Activated naive CD4-positive, alpha-beta T cell treated with anti-CD3 and anti-CD28 coated beads, Interleukin-2, amount 10 ng/mL, durations not matched to agents 7 days and 5 days (primary cell): ENCODE data around the gene RSPO3.

ENCODE experiments used
- CTCF ChIA-PET: fragments of 350-600 bp; sonication (Branson Sonifier 250); formaldehyde crosslinking; loops from one replicate; lab custom pipeline; 2021; ENCODE audit warnings: antibody characterized with exemption; lab: Charles Lee
- DNase-seq: peaks from one replicate; pipeline ENCODE4 v3.0.0-alpha.2; 2020
- H3K27ac Mint-ChIP-seq: one replicate; pipeline ENCODE4 v1.8.0; 2021; ENCODE audit warnings: mild to moderate bottlenecking, moderate library complexity, mixed read lengths
- H3K27me3 Mint-ChIP-seq: one replicate; pipeline ENCODE4 v1.8.0; 2021; ENCODE audit warnings: mild to moderate bottlenecking, mixed read lengths
- H3K36me3 Mint-ChIP-seq: one replicate; pipeline ENCODE4 v1.8.0; 2021; ENCODE audit warnings: mixed read lengths
- H3K4me1 Mint-ChIP-seq: one replicate; pipeline ENCODE4 v1.8.0; 2021; ENCODE audit warnings: mixed read lengths
- H3K4me3 Mint-ChIP-seq: one replicate; pipeline ENCODE4 v1.8.0; 2021; ENCODE audit warnings: mild to moderate bottlenecking, moderate library complexity, mixed read lengths
- H3K9me3 Mint-ChIP-seq: one replicate; pipeline ENCODE4 v1.8.0; 2021; ENCODE audit warnings: mixed read lengths

The RSPO3 gene

GRCh38 chr6:127154509-127154908 lies 36.0 kb downstream of the RSPO3 start:
- H3K4me3 Mint-ChIP-seq, result no peak overlapping the region
- no peaks in the 10 kb centered on the region for H3K4me1 Mint-ChIP-seq
- no peaks in the 10 kb centered on the region for H3K9me3 Mint-ChIP-seq
- H3K36me3 Mint-ChIP-seq, result no peaks in the 10 kb centered on the region
- H3K27me3 Mint-ChIP-seq, result peaks cover 5% of the 10 kb centered on the region
- DNase-seq, result no peak
- CTCF ChIA-PET, result no interaction called here
- H3K27ac Mint-ChIP-seq, result no peak overlapping the region

GRCh38 chr6:127160484-127160883 lies 42.0 kb downstream of the RSPO3 start:
- Mint-ChIP-seq H3K4me3 (no peak overlapping the region), H3K27me3 (peaks cover 5% of the 10 kb centered on the region), H3K36me3 (no peaks in the 10 kb centered on the region), H3K9me3 (no peaks in the 10 kb centered on the region), H3K27ac (no peak overlapping the region), H3K4me1 (no peaks in the 10 kb centered on the region)
- CTCF ChIA-PET, result no interaction called here
- DNase-seq, result no peak

- CTCF ChIA-PET, result interaction anchor here (1.1 kb wide), 1 partner anchor 28 kb away, joined by 3 read pairs; no protein-coding TSS in a partner anchor
- H3K27ac Mint-ChIP-seq, result no peak overlapping the region
- H3K9me3 Mint-ChIP-seq, result no peaks in the 10 kb centered on the region
- peaks cover 5% of the 10 kb centered on the region for H3K27me3 Mint-ChIP-seq
- no peak for DNase-seq
- H3K4me3 Mint-ChIP-seq, result no peak overlapping the region
- no peaks in the 10 kb centered on the region for H3K36me3 Mint-ChIP-seq
- H3K4me1 Mint-ChIP-seq, result no peaks in the 10 kb centered on the region
Observed at GRCh38 chr6:127162836-127163235, 44.4 kb downstream of the RSPO3 start.

DNA sequence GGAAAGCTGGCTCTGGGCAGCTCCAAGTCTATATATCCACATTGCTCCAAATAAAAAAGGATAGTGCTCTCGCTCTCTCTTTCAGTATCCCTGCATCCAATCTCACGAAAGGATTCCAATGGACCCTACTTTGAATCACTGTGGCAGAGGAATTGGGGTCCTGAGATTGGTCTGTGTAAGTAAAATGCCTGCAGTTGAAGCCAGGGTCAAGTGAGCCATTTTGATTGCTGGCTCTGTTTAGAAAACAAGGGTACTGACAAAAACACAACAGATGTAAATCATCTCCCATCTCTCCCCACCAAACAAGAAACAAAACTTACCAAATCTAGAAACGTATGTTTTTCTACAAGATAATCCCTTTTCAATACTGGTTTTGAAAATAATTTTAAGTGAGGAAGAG lies 45.6 kb downstream of the RSPO3 start:
- H3K27me3 Mint-ChIP-seq, result peaks cover 4% of the 10 kb centered on the region
- CTCF ChIA-PET, result no interaction called here
- DNase-seq, result no peak

DNA sequence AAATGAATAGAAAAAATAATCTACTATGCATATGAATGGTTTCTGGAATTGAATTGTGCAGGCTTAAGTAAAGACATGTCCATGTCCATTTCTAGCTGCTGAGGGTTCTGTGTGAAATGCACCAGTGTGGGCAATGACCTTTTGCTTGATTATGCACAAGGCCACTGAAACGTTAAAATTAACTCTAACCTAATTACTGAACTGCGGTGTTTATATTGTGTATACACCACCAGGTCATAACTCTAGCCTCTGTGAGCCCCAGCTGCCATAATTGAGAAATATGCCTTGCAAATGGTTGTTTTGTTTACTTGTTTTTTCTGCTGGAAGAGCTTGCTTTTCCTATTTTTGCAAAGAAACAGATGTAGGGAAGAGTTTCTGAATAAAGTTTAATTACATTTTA lies 46.1 kb downstream of the RSPO3 start:
- CTCF ChIA-PET, result no interaction called here
- Mint-ChIP-seq H3K9me3 (no peaks in the 10 kb centered on the region), H3K27me3 (no peaks in the 10 kb centered on the region), H3K36me3 (no peaks in the 10 kb centered on the region), H3K4me3 (no peak overlapping the region), H3K27ac (no peak overlapping the region), H3K4me1 (no peaks in the 10 kb centered on the region)
- DNase-seq, result no peak

More for the DNA sequence above, 45.6 kb downstream of the RSPO3 start:
- H3K9me3 Mint-ChIP-seq, result no peaks in the 10 kb centered on the region
- H3K4me3 Mint-ChIP-seq, result no peak overlapping the region
- no peaks in the 10 kb centered on the region for H3K36me3 Mint-ChIP-seq
- no peak overlapping the region for H3K27ac Mint-ChIP-seq
- no peaks in the 10 kb centered on the region for H3K4me1 Mint-ChIP-seq

GRCh38 chr6:127173156-127173940 lies 54.9 kb downstream of the RSPO3 start:
- H3K9me3 Mint-ChIP-seq, result no peaks in the 10 kb centered on the region
- CTCF ChIA-PET, result no interaction called here

DNA sequence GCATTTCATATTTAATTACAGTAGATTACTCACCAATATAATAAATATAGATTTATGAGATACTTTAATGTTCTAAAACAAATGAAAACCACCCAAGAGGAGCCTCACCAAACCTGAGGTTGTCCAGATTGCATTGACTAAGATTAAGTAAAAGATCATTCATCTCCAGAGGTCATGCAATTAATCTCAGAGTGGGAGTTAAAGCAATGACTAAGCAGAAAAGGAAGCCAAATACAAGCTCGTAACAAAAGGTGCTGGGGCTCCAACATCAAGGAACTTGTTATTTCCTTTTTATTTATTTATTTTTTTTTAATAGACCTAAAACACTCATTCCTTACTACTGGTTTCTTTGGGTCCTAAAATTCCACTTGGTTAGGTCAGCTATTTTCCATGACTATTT lies 57.7 kb downstream of the RSPO3 start:
- DNase-seq, result no peak
- CTCF ChIA-PET, result no interaction called here
- Mint-ChIP-seq H3K4me1 (no peaks in the 10 kb centered on the region), H3K27me3 (peaks cover 4% of the 10 kb centered on the region), H3K9me3 (no peaks in the 10 kb centered on the region), H3K4me3 (no peak overlapping the region), H3K27ac (no peak overlapping the region), H3K36me3 (no peaks in the 10 kb centered on the region)

More at GRCh38 chr6:127173156-127173940, 54.9 kb downstream of the RSPO3 start:
- H3K27ac Mint-ChIP-seq, result no peak overlapping the region
- H3K36me3 Mint-ChIP-seq, result no peaks in the 10 kb centered on the region
- H3K4me3 Mint-ChIP-seq, result no peak overlapping the region
- H3K27me3 Mint-ChIP-seq, result no peaks in the 10 kb centered on the region
- DNase-seq, result no peak
- H3K4me1 Mint-ChIP-seq, result no peaks in the 10 kb centered on the region

DNA sequence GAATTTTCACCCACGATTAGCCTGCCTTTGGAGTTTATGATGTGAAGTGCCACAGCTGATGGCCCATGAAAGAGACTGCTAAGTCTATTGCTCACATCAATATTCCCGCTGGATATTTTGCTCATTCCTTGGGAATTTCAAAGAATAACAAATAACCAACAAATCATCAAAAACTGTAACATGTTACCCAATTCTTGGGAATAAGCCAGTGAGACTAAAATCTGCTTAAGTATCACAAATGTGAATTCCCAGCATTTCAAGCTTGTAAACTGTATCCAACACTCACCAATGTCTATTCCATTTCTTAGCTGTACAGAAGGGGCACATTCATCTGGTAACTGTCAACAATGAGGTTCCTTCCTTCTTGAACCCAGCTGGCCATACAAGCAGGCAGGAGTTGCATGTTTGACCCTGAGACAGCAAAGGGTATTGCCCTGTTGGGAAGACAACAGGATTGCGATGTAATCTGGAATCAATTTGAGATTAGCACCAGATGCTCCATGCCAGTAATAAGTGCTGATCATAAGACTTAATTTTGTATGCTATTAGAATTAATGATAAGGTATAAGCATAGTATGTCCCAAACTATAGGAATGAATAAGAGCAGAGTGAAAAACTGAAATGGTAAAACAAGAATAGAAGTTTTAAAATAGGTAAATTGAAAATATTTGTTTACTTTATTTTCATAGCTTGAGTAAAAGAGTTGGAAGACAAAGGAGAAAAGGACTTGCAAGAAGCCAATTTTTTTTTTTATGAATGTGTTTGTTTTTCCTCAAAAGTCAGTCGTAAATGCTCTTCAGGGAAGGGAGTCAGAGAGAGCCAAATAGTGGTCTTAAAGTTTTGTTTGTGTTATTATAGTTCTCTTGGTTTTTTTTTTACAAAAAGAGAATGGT lies 58.8 kb downstream of the RSPO3 start:
- H3K9me3 Mint-ChIP-seq, result no peaks in the 10 kb centered on the region
- H3K27me3 Mint-ChIP-seq, result peaks cover 4% of the 10 kb centered on the region
- no peaks in the 10 kb centered on the region for H3K36me3 Mint-ChIP-seq
- no peaks in the 10 kb centered on the region for H3K4me1 Mint-ChIP-seq
- no peak overlapping the region for H3K27ac Mint-ChIP-seq
- no peak overlapping the region for H3K4me3 Mint-ChIP-seq
- no peak for DNase-seq
- CTCF ChIA-PET, result interaction anchor here (0.6 to 1.7 kb wide), 3 partner anchors 10 to 1619 kb away, joined by 3 to 5 read pairs (median 4); no protein-coding TSS in a partner anchor

- Mint-ChIP-seq H3K36me3 (no peaks in the 10 kb centered on the region), H3K4me3 (no peak overlapping the region), H3K27ac (no peak overlapping the region), H3K4me1 (no peaks in the 10 kb centered on the region), H3K9me3 (no peaks in the 10 kb centered on the region), H3K27me3 (peaks cover 4% of the 10 kb centered on the region)
- CTCF ChIA-PET, result interaction anchor here (0.7 to 1.7 kb wide), 2 partner anchors 9 to 11 kb away, joined by 4 to 5 read pairs; no protein-coding TSS in a partner anchor
- DNase-seq, result no peak
Observed at GRCh38 chr6:127177923-127178231, 59.4 kb downstream of the RSPO3 start.

GRCh38 chr6:127178746-127179145 lies 60.3 kb downstream of the RSPO3 start:
- no peak for DNase-seq
- H3K27me3 Mint-ChIP-seq, result peaks cover 4% of the 10 kb centered on the region
- no peak overlapping the region for H3K4me3 Mint-ChIP-seq
- H3K9me3 Mint-ChIP-seq, result no peaks in the 10 kb centered on the region
- H3K27ac Mint-ChIP-seq, result no peak overlapping the region
- CTCF ChIA-PET, result no interaction called here
- H3K36me3 Mint-ChIP-seq, result no peaks in the 10 kb centered on the region
- H3K4me1 Mint-ChIP-seq, result no peaks in the 10 kb centered on the region

DNA sequence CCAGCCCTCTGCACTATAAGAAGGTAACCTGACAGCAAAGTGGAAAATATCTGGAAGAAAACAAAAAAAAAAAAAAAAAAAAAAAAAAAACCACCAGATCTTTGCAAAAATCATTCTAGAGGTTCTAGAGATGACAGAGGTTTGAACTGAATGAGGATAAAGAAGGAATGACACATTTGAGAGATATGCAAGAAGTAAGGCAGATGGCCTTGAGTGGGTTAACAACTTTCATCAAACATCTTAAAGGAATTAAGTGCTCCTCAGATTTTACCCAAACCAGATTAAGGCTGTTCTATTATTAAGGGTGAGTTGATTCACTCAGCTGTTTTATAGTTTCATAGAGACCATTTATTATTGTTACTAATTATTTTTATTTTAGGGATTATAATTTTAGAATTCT lies 62.0 kb downstream of the RSPO3 start:
- no peak for DNase-seq
- H3K36me3 Mint-ChIP-seq, result no peaks in the 10 kb centered on the region

GRCh38 chr6:127182501-127182900 lies 64.0 kb downstream of the RSPO3 start:
- peaks cover 4% of the 10 kb centered on the region for H3K27me3 Mint-ChIP-seq

More for the DNA sequence above, 62.0 kb downstream of the RSPO3 start:
- Mint-ChIP-seq H3K4me3 (no peak overlapping the region), H3K4me1 (no peaks in the 10 kb centered on the region), H3K27me3 (peaks cover 4% of the 10 kb centered on the region), H3K27ac (no peak overlapping the region), H3K9me3 (no peaks in the 10 kb centered on the region)
- CTCF ChIA-PET, result no interaction called here

DNA sequence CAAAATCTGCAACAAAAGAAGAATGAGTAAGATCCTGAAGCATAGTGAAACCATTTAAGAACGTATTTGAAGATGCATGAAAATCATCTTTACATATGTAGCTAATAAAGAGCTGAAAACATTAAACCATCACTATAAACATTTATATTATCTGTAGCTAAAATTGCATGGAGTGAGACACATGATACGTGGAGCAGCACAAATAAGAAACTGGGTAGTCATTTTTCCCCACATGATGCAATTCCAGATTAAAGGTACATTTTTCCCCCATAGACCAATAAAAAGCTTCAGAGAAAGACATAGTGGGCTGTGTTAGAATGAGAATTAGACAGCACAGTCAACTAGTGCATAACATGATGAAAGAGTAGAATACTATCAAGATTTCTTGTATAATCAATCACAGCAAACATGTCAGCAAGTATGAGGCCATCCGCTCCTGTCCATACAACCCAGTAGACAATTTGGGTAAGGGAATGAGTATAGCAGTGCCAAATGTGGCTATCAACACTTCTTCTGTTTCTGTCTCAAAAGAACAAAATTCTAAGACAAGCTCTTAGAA lies 67.0 kb downstream of the RSPO3 start:
- no peaks in the 10 kb centered on the region for H3K36me3 Mint-ChIP-seq
- H3K9me3 Mint-ChIP-seq, result no peaks in the 10 kb centered on the region
- H3K27me3 Mint-ChIP-seq, result no peaks in the 10 kb centered on the region
- CTCF ChIA-PET, result interaction anchor here (0.6 to 2.3 kb wide), 3 partner anchors 320 to 363 kb away, joined by 3 to 15 read pairs (median 3); no protein-coding TSS in a partner anchor
- H3K4me3 Mint-ChIP-seq, result no peak overlapping the region
- no peak for DNase-seq
- no peaks in the 10 kb centered on the region for H3K4me1 Mint-ChIP-seq
- no peak overlapping the region for H3K27ac Mint-ChIP-seq

More at GRCh38 chr6:127182501-127182900, 64.0 kb downstream of the RSPO3 start:
- Mint-ChIP-seq H3K27ac (no peak overlapping the region), H3K9me3 (no peaks in the 10 kb centered on the region), H3K4me3 (no peak overlapping the region), H3K36me3 (no peaks in the 10 kb centered on the region), H3K4me1 (no peaks in the 10 kb centered on the region)
- CTCF ChIA-PET, result interaction anchor here (1.3 to 1.4 kb wide), 2 partner anchors 9 to 11 kb away, joined by 3 to 4 read pairs; no protein-coding TSS in a partner anchor
- DNase-seq, result no peak

DNA sequence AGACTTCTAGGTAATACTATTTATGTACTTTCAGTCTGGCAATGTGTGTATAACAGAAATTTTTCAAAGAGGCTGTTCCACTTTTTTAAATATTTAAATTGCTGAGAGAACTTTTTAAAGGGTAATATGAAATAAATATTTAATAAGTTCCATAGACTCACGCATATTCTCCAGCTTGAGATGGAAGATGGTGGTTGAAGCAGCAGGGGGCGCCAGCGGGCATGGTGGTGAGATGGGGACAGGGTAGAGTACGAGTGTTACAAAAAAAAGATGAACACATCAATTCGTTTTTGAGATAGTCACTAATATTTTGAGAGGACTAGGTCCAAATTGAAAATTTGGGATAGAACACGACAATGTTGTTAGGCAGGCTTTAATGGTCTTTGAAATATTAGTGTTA lies 68.4 kb downstream of the RSPO3 start:
- Mint-ChIP-seq H3K9me3 (no peaks in the 10 kb centered on the region), H3K36me3 (no peaks in the 10 kb centered on the region), H3K27ac (no peak overlapping the region), H3K4me1 (no peaks in the 10 kb centered on the region), H3K27me3 (no peaks in the 10 kb centered on the region), H3K4me3 (no peak overlapping the region)
- CTCF ChIA-PET, result interaction anchor here (0.7 to 2.3 kb wide), 9 partner anchors 9 to 362 kb away, joined by 3 to 15 read pairs (median 4); partner anchors contain the start of gene RNF146
- peak; percentile 71 for DNase-seq
